GM12801 (cell line): ENCODE results near the gene RNF4.

Experiments used
- TF ChIP-seq, protein P1 (sequence below): IDR thresholded peaks from one replicate; pipeline ENCODE4 v1.5.1; 2011; ENCODE audit warnings: control low read depth; ENCODE audit not compliant: insufficient read length; ENCODE audit errors: extremely low read depth

The RNF4 gene, protein sequence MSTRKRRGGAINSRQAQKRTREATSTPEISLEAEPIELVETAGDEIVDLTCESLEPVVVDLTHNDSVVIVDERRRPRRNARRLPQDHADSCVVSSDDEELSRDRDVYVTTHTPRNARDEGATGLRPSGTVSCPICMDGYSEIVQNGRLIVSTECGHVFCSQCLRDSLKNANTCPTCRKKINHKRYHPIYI

DNA sequence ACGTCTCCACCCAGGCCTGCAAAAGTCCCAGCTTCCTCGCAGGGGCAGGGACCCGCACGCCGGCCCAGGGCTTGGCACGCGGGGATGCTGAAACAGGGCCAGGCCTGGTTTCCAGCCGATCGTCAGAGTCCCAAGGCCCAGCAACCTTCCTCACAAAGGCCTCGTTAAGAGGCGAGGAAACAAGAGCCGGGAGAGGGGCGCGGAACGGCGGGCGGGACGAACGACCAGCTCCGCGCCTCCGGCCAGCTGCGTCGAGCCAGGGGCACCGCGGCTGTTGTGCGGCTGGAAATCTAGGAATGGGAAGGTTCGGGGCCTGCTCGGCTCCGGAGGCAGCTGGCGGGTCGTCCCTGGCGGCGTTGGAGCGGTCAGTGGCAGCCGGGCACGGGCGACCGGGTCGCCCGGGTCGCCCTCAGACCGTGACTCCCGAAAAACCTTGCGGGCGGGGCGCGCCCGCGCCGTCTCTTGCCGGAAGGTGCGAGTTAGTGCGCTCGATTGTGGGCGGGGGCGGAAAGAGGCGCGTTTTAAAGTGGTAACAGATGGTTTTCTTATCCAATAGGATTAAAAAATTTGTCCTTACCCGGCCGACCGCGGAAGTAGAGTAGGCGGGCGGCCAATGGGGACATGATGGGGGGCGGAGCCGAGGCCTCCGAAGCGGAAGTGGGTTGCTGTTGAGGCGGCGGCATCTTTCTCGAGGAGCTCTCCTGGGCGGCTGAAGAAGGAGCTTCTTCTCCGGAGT, at the start of gene RNF4:
Gene RNF4 (plus strand): TSS at position 651 of the 736 bp plus-strand sequence. CDS start 21,388 bp downstream, outside the sequence.
- TF ChIP-seq, protein P1, sequence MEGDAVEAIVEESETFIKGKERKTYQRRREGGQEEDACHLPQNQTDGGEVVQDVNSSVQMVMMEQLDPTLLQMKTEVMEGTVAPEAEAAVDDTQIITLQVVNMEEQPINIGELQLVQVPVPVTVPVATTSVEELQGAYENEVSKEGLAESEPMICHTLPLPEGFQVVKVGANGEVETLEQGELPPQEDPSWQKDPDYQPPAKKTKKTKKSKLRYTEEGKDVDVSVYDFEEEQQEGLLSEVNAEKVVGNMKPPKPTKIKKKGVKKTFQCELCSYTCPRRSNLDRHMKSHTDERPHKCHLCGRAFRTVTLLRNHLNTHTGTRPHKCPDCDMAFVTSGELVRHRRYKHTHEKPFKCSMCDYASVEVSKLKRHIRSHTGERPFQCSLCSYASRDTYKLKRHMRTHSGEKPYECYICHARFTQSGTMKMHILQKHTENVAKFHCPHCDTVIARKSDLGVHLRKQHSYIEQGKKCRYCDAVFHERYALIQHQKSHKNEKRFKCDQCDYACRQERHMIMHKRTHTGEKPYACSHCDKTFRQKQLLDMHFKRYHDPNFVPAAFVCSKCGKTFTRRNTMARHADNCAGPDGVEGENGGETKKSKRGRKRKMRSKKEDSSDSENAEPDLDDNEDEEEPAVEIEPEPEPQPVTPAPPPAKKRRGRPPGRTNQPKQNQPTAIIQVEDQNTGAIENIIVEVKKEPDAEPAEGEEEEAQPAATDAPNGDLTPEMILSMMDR: no peak

DNA sequence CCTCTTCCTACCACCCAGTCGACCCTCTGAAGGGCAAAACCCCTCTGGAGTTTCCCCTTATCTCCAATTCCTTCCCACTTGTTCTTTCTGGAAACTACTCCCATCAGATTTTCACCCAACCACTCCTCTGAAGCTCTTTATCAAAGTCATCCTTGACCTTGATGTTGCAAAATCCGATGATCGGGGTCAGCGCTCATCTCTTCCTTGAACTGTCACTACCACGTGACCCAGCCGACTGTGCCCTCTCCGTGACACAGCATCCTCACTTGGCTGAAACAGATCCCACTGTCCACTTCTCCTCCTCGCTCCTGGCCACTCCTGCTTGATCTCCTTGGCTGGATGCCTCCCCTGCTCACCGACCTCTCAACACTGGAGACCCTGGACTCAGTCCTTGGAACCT, 49.1 kb upstream of the RNF4 start:
- TF ChIP-seq, protein P1: no peak

DNA sequence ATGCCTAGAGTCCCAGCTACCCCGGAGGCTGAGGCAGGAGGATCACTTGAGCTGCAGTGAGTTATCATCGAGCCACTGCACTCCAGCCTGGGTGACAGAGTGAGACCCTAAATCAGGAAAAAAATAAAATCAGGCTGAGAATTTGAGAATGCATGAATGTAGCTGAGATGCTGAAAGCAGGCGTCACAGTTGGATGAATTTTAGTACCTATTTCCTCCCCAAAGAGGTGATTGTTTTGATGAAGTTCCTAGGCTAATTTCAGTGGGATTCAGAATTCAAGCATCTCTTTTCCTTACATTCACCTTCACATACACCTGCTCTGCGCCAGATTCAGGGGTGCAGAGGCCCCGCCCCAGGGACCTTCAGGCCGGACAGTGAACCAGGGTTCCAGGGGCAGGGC, 47.0 kb upstream of the RNF4 start:
- TF ChIP-seq, protein P1: no peak

DNA sequence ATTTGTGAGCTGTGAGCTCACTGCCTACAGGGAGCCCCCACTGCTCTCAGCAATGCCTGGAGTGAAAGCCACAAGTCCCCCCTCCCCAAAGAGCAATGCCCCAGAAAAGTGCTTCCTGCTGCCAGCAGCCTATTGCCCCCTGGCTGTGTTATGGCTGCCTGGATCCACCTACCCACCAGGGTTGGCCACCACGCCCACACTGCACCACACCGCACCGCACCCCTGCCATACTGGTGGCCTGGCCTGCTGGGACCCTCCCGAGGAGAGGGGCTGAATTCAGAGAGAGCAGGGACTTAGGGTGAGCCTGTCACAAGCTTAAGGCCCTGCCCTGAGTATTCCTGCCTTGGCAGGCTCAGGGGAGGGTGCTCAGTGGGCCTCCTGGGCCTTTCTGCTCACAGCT, 45.8 kb upstream of the RNF4 start:
- TF ChIP-seq, protein P1: no peak

DNA sequence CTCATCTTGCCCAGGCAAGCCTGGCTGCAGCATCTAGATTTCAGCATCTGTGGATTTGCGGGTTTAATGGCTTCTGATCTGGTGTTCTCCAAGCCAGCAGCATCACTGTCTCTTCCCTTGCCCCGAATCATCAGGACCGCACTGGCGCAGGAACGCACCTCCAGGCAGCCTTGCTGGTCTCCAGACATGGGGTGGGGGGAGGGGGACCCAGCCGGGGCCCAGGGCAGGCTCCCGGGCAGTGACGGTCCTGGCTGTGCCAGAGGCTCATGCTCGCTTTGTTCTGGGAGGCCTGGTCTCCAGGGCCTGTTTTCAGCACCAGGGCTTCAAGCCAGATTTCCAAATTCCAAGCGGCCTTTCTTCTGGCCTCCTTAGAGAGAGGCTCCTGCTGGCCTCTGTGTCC, 45.2 kb upstream of the RNF4 start:
- TF ChIP-seq, protein P1: no peak

DNA sequence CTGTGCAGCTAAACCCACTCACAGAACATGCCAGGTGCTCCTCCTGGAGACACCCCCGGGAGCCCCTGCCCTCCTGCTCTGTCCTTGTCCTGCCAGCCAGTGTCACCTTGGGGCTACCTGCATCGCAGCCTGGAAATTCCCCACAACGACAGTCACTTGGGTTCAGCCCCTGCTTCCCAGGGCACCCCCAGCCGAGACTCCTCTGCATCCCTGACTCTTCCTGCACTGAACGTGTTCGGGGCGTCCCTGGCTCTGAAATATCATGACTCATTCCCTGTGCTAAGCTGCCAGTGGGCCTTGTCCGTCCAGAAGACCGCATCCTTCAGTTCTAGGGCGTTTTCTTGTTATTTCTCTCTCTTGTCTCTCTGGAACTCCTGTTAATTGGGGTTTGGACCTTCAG, 44.3 kb upstream of the RNF4 start:
- TF ChIP-seq, protein P1: no peak

DNA sequence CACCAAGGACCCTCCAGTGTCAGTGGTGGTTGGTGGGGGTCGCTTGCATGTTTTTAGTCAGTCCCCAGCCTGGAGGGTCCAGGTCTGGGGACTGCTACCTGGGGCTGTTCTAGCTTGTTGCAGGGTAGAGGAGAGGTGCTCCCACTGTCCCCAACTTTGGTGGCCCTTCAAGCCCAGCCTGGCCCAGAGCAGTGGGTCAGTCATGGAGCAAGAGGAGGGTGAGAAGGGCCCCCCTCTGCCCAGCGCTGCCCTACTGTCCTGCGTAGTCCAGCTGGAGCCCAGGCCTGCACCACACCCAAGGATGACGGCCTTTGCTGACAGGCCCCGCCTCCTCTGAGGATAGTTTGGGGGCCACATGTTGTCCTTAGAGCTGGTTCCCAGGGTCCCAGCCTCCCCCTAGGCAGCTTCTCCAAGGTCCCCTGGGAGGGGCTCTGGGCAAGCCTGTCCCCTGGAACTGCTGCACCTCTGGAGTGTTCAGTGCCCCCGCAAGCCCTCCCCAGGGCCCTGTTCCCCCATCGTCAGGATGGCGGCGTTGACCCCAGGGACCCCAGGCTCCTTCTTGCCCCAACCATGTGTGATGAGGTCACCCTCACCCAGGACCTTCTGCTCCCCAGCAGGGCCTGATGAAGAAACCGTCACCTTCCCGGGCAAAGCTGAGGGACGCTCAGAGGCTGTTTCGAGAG, 43.4 kb upstream of the RNF4 start:
- TF ChIP-seq, protein P1: no peak
